Panc1 (cell line): ENCODE measurements around the gene EHD1.

ENCODE experiments used
- SIN3A ChIP-seq: IDR thresholded peaks from 2 replicates; pipeline ENCODE4 v1.6.1; 2012; ENCODE audit warnings: low read depth, mild to moderate bottlenecking, low read length, moderate library complexity, borderline replicate concordance; ENCODE audit not compliant: insufficient read depth
- TF ChIP-seq, protein P1 (sequence below): fragments of 450-650 bp; IDR thresholded peaks from 2 replicates; pipeline ENCODE4 v1.5.1; 2017; ENCODE audit warnings: mild to moderate bottlenecking

GRCh38 chr11:64894070-64894811 lies 15.8 kb upstream of the EHD1 start:
- TF ChIP-seq, protein P1, sequence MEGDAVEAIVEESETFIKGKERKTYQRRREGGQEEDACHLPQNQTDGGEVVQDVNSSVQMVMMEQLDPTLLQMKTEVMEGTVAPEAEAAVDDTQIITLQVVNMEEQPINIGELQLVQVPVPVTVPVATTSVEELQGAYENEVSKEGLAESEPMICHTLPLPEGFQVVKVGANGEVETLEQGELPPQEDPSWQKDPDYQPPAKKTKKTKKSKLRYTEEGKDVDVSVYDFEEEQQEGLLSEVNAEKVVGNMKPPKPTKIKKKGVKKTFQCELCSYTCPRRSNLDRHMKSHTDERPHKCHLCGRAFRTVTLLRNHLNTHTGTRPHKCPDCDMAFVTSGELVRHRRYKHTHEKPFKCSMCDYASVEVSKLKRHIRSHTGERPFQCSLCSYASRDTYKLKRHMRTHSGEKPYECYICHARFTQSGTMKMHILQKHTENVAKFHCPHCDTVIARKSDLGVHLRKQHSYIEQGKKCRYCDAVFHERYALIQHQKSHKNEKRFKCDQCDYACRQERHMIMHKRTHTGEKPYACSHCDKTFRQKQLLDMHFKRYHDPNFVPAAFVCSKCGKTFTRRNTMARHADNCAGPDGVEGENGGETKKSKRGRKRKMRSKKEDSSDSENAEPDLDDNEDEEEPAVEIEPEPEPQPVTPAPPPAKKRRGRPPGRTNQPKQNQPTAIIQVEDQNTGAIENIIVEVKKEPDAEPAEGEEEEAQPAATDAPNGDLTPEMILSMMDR: peak; percentile 99
- TF ChIP-seq SIN3A: no peak
